HEK293T (cell line): Measurements from ENCODE around the gene CHRNA1.

Experiments used
- BHLHE40 ChIP-seq: fragments of 450-650 bp; IDR thresholded peaks from 2 replicates; pipeline ENCODE4 v1.6.1; 2016; ENCODE audit warnings: mild to moderate bottlenecking, moderate library complexity, borderline replicate concordance
- ELF4 ChIP-seq: fragments of 450-650 bp; IDR thresholded peaks from 2 replicates; pipeline ENCODE4 v1.6.1; 2017; ENCODE audit warnings: antibody characterized with exemption
- FOXK2 ChIP-seq: fragments of 450-650 bp; IDR thresholded peaks from 2 replicates; pipeline ENCODE4 v1.6.1; 2016; ENCODE audit warnings: mild to moderate bottlenecking
- FOXM1 ChIP-seq: fragments of 450-650 bp; IDR thresholded peaks from 2 replicates; pipeline ENCODE4 v1.6.1; 2017; ENCODE audit warnings: mild to moderate bottlenecking, borderline replicate concordance
- HDGF ChIP-seq: fragments of 450-650 bp; IDR thresholded peaks from 2 replicates; pipeline ENCODE4 v1.6.1; 2017; ENCODE audit warnings: antibody characterized with exemption, borderline replicate concordance
- LEF1 ChIP-seq: fragments of 450-650 bp; IDR thresholded peaks from 2 replicates; pipeline ENCODE4 v1.6.1; 2017; ENCODE audit warnings: mild to moderate bottlenecking, borderline replicate concordance
- SP1 ChIP-seq: fragments of 450-650 bp; IDR thresholded peaks from 2 replicates; pipeline ENCODE4 v1.6.1; 2017
- SUZ12 ChIP-seq: fragments of 450-650 bp; IDR thresholded peaks from 2 replicates; pipeline ENCODE4 v1.6.1; 2016; ENCODE audit warnings: mild to moderate bottlenecking
- TARDBP ChIP-seq: fragments of 450-650 bp; IDR thresholded peaks from 2 replicates; pipeline ENCODE4 v1.6.1; 2016
- ZNF384 ChIP-seq: fragments of 450-650 bp; IDR thresholded peaks from 2 replicates; pipeline ENCODE4 v1.6.1; 2016
- TF ChIP-seq, protein P1 (sequence below): fragments of 450-650 bp; IDR thresholded peaks from 2 replicates; pipeline ENCODE4 v1.6.1; 2016

GRCh38 chr2:174771136-174771535, 6.9 kb upstream of the CHRNA1 start:
- TF ChIP-seq ELF4 (no peak), SUZ12 (no peak), SP1 (no peak), HDGF (no peak), BHLHE40 (no peak), FOXM1 (no peak), FOXK2 (no peak), ZNF384 (no peak), LEF1 (no peak), TARDBP (no peak)
- TF ChIP-seq, protein P1, sequence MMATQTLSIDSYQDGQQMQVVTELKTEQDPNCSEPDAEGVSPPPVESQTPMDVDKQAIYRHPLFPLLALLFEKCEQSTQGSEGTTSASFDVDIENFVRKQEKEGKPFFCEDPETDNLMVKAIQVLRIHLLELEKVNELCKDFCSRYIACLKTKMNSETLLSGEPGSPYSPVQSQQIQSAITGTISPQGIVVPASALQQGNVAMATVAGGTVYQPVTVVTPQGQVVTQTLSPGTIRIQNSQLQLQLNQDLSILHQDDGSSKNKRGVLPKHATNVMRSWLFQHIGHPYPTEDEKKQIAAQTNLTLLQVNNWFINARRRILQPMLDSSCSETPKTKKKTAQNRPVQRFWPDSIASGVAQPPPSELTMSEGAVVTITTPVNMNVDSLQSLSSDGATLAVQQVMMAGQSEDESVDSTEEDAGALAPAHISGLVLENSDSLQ, result no peak
